IPS DF 6.9 (cell line): ENCODE results near the gene BNC2.

Source experiments
- DNase-seq: peaks from one replicate; pipeline ENCODE4 v3.0.0-alpha.2; 2013; ENCODE audit warnings: low read depth, low spot score
- H3K27ac ChIP-seq: one replicate; pipeline ENCODE4 v1.5.1; 2013; ENCODE audit warnings: low read length, control low read depth
- H3K27me3 ChIP-seq: 2 replicates; pipeline ENCODE4 v1.6.1; 2013; ENCODE audit warnings: mild to moderate bottlenecking, low read length; ENCODE audit not compliant: control insufficient read depth, insufficient read depth
- H3K36me3 ChIP-seq: 2 replicates; pipeline ENCODE4 v1.6.1; 2013; ENCODE audit warnings: low read length; ENCODE audit not compliant: control insufficient read depth, insufficient read depth
- H3K4me1 ChIP-seq: 2 replicates; pipeline ENCODE4 v1.6.1; 2013; ENCODE audit warnings: low read length; ENCODE audit not compliant: control insufficient read depth, insufficient read depth
- H3K4me3 ChIP-seq: 2 replicates; pipeline ENCODE4 v1.5.1; 2013; ENCODE audit warnings: mild to moderate bottlenecking, low read length
- H3K9me3 ChIP-seq: 2 replicates; pipeline ENCODE4 v1.6.1; 2013; ENCODE audit warnings: low read length, inconsistent platforms; ENCODE audit not compliant: control insufficient read depth, insufficient read depth
- WGBS: extraction: QIAGEN DNeasy Blood & Tissue Kit; methylation state at CpG from one replicate; pipeline ENCODE4 v1.1.7; 2013; ENCODE audit warnings: mixed read lengths, missing lambda C conversion rate; ENCODE audit not compliant: insufficient read length, insufficient coverage; 5-methylcytosine and 5-hydroxymethylcytosine counted together

The BNC2 gene

GRCh38 chr9:16693616-16694015 lies 176.9 kb downstream of the BNC2 start:
- Histone ChIP-seq H3K27me3 (no peaks in the 10 kb centered on the region), H3K36me3 (no peaks in the 10 kb centered on the region), H3K27ac (no peak overlapping the region), H3K9me3 (no peaks in the 10 kb centered on the region), H3K4me1 (peaks cover 2% of the 10 kb centered on the region; the same call in 1 of the 2 replicates), H3K4me3 (no peak overlapping the region)
- WGBS = no CpG with 5 or more reads among the region's 3 CpGs
- no peak for DNase-seq

GRCh38 chr9:16690628-16691027 lies 179.8 kb downstream of the BNC2 start:
- H3K4me3 ChIP-seq = no peak overlapping the region
- H3K4me1 ChIP-seq = peaks cover 2% of the 10 kb centered on the region; the same call in 1 of the 2 replicates
- WGBS = no CpG with 5 or more reads among the region's 2 CpGs
- H3K27me3 ChIP-seq = no peaks in the 10 kb centered on the region
- H3K27ac ChIP-seq = no peak overlapping the region
- H3K9me3 ChIP-seq = no peaks in the 10 kb centered on the region
- DNase-seq = no peak
- no peaks in the 10 kb centered on the region for H3K36me3 ChIP-seq

DNA sequence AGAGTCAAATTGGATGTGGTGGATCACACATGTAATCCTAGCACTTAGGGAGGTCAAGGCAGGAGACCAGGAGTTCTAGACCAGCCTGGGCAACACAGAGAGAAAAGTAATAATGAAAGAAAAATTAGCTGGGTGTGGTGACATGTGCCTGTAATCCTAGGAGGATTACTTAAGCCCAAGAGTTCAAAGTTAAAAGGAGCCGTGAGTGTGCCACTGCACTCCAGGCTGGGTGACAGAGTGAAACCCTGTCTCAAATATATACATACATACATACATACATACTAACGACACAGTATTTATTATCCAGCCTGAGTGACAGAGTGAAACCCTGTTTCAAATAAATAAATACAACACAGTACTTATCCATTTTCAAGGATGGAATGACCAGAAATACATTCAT lies 180.3 kb downstream of the BNC2 start:
- H3K4me1 ChIP-seq = peaks cover 2% of the 10 kb centered on the region; the same call in 1 of the 2 replicates
- no peak overlapping the region for H3K4me3 ChIP-seq
- H3K9me3 ChIP-seq = no peaks in the 10 kb centered on the region
- DNase-seq = no peak
- H3K27me3 ChIP-seq = no peaks in the 10 kb centered on the region
- H3K36me3 ChIP-seq = no peaks in the 10 kb centered on the region
- no CpG with 5 or more reads among the region's 2 CpGs for WGBS
- no peak overlapping the region for H3K27ac ChIP-seq

- WGBS = no CpG with 5 or more reads among the region's 5 CpGs
- no peak for DNase-seq
- H3K27ac ChIP-seq = no peak overlapping the region
Measured at GRCh38 chr9:16689351-16689938, 181.0 kb downstream of the BNC2 start.

DNA sequence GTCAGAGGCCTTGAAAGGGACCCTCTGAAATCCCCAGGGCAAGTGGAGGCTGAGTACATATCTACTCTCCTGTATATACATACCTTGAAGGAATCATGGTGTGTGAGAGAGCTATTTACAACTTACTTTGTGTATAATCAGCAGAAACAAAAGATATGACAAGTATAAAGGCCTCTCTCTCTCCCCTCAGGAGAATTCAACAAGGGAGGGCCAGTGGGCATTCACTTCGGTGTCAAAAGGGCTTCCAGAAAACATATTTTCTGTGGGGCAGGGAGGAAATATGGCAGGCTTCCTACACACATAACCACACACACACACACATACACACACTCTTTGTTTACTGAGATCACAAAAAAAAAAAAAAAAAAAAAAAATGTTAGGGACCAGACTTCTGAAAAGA lies 181.7 kb downstream of the BNC2 start:
- Histone ChIP-seq H3K27ac (no peak overlapping the region), H3K36me3 (no peaks in the 10 kb centered on the region), H3K9me3 (no peaks in the 10 kb centered on the region), H3K27me3 (no peaks in the 10 kb centered on the region), H3K4me1 (peaks cover 2% of the 10 kb centered on the region; the same call in 1 of the 2 replicates), H3K4me3 (no peak overlapping the region)
- no peak for DNase-seq
- no CpG with 5 or more reads among the region's 1 CpG for WGBS

More at GRCh38 chr9:16689351-16689938, 181.0 kb downstream of the BNC2 start:
- Histone ChIP-seq H3K4me1 (peaks cover 2% of the 10 kb centered on the region; the same call in 1 of the 2 replicates), H3K4me3 (no peak overlapping the region), H3K9me3 (no peaks in the 10 kb centered on the region), H3K27me3 (no peaks in the 10 kb centered on the region), H3K36me3 (no peaks in the 10 kb centered on the region)

- 100% methylated on average over 2 of the region's 5 CpGs for WGBS
- Histone ChIP-seq H3K4me3 (no peak overlapping the region), H3K27ac (no peak overlapping the region), H3K36me3 (no peaks in the 10 kb centered on the region), H3K9me3 (no peaks in the 10 kb centered on the region), H3K4me1 (peaks cover 2% of the 10 kb centered on the region; the same call in 1 of the 2 replicates), H3K27me3 (no peaks in the 10 kb centered on the region)
- DNase-seq = no peak
Measured at GRCh38 chr9:16687678-16688369, 182.6 kb downstream of the BNC2 start.

DNA sequence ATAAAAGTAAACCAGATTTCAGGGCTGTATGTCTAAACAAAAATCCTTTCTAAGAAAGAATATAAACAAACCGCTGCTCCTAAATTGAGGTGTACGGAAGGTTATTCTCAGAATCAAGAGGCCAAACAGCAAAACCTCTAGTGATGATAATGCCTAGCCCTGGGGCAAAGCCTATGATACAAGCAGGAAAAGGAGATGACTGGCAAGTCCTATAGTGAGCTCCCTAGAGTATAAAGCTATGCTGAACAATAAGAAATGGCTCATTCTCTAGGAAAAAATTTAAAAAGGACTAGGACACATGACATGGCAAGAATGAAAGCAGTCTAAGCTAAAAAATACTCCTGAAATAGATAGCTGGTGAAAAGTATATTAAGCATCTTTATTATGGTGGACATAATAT lies 187.1 kb downstream of the BNC2 start:
- H3K4me1 ChIP-seq = 0 out of 2 replicates have a peak, but pooled peaks cover 3% of the 10 kb centered on the region
- H3K9me3 ChIP-seq = no peaks in the 10 kb centered on the region
- DNase-seq = no peak
- H3K4me3 ChIP-seq = no peak overlapping the region
- H3K27me3 ChIP-seq = no peaks in the 10 kb centered on the region
- no CpG with 5 or more reads among the region's 2 CpGs for WGBS
- no peak overlapping the region for H3K27ac ChIP-seq
- no peaks in the 10 kb centered on the region for H3K36me3 ChIP-seq

GRCh38 chr9:16682273-16682672 lies 188.2 kb downstream of the BNC2 start:
- H3K4me3 ChIP-seq = no peak overlapping the region
- no peaks in the 10 kb centered on the region for H3K9me3 ChIP-seq
- WGBS = no CpG with 5 or more reads among the region's 7 CpGs
- H3K4me1 ChIP-seq = 0 out of 2 replicates have a peak, but pooled peaks cover 3% of the 10 kb centered on the region
- DNase-seq = no peak
- H3K36me3 ChIP-seq = no peaks in the 10 kb centered on the region
- H3K27ac ChIP-seq = no peak overlapping the region
- H3K27me3 ChIP-seq = no peaks in the 10 kb centered on the region

GRCh38 chr9:16681652-16681987 lies 188.8 kb downstream of the BNC2 start:
- WGBS = no CpG with 5 or more reads among the region's 7 CpGs
- Histone ChIP-seq H3K36me3 (no peaks in the 10 kb centered on the region), H3K9me3 (no peaks in the 10 kb centered on the region), H3K4me3 (no peak overlapping the region), H3K27ac (no peak overlapping the region), H3K4me1 (0 out of 2 replicates have a peak, but pooled peaks cover 3% of the 10 kb centered on the region), H3K27me3 (no peaks in the 10 kb centered on the region)
- DNase-seq = no peak

GRCh38 chr9:16680975-16681651 lies 189.4 kb downstream of the BNC2 start:
- Histone ChIP-seq H3K4me3 (no peak overlapping the region), H3K27ac (no peak overlapping the region), H3K27me3 (no peaks in the 10 kb centered on the region), H3K9me3 (no peaks in the 10 kb centered on the region), H3K4me1 (0 out of 2 replicates have a peak, but pooled peaks cover 3% of the 10 kb centered on the region), H3K36me3 (no peaks in the 10 kb centered on the region)
- DNase-seq = no peak
- no CpG with 5 or more reads among the region's 5 CpGs for WGBS
